ENCODE results near the gene ABHD2.

DNA sequence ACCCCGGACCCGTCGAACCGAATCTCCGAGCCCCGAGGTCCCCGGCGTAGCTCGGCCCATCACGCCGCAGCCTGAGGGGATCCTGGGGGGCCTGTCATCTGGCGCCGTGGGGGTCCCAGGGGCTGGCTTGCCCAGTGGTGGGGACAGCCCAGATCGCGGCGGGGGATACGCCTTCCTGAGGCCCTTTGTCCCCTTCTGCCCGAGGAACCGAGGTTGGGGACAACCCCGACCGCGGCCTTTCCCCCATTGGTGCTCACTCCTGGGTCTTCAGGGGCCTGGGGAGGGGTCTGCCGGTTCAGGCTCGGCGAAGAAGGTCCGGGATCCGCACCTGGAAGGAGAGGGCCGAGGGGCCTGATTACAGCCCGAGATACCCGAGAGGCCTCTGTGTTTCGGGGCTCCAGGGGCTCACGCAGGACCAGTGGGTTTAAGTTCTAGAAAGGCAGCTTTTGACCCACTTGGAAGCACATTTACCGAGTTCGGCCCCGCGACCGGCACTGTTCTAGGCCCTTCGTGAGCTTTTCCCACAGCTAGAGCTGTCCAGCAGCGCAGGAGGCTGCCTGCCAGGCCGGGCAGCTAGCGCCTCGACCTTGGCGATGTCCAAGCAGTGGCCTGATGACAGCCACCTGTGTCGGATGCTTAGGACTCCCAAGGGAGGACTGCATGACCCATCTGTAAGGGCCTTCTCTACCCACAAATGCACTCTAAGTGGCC is 504 bp downstream of the ABHD2 start:
- TF ChIP-seq ZNF274 (IDR thresholded peaks at IDR 0.05; ENCODE audit: low read depth, low read length) (no peak), YY1 (IDR thresholded peaks at IDR 0.05; ENCODE audit: insufficient read depth, insufficient read length) (no peak)

Data from NT2/D1 (cell line).